HG03354 (cell line): Measurements from ENCODE around the gene PLB1.

Source experiments
- ATAC-seq: cut with Tn5 transposase; IDR thresholded peaks from one replicate; pipeline ENCODE4 v1.9.1; 2021; ENCODE audit warnings: mild to moderate bottlenecking; ENCODE audit not compliant: unreplicated experiment, poor library complexity, severe bottlenecking

The PLB1 gene

GRCh38 chr2:28581312-28581711 lies 85.5 kb downstream of the PLB1 start:
- ATAC-seq, result no peak

GRCh38 chr2:28582152-28582551 lies 86.3 kb downstream of the PLB1 start:
- no peak for ATAC-seq

- no peak for ATAC-seq
Observed at GRCh38 chr2:28582595-28582994, 86.7 kb downstream of the PLB1 start.

- ATAC-seq, result peak; percentile 52
Observed at GRCh38 chr2:28583899-28584553, 88.2 kb downstream of the PLB1 start.

DNA sequence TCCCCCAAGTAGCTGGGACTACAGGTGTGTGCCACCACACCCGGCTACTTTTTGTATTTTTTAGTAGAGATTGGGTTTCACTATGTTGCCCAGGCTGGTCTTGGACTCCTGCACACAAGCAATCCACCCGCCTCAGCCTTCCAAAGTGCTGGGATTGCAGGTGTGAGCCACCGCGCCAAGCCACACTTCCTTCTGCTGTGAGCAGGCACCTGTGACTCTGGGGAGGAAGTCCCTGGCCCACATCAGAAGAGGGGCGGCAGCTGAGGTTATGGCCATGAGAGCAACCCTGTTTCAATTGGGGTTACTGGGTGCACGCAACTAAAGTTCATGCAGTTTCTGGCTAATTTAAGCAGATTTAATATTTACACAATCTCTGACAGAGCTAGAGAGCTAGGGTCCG lies 91.0 kb downstream of the PLB1 start:
- no peak for ATAC-seq

GRCh38 chr2:28587526-28588291 lies 91.8 kb downstream of the PLB1 start:
- ATAC-seq, result no peak

DNA sequence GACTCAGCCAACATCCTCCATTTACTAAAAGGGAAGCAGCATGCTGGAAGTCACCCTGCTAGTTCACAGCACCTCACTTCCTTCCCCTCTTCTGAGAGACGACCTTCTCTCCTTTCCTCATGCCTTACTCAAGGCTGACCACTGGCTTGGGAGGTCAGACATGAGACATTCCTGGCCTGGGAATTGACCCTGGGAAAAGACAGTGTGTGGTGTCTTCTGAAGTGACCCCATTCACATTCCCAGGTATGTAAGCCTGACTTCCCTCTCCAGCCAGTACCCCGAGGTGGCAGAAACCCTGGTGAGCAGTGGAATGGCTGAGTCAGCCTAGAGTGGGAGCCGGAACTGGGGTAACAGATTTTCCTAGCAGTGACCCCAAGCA lies 92.4 kb downstream of the PLB1 start:
- no peak for ATAC-seq

- ATAC-seq, result no peak
Observed at GRCh38 chr2:28589746-28590463, 94.0 kb downstream of the PLB1 start.

DNA sequence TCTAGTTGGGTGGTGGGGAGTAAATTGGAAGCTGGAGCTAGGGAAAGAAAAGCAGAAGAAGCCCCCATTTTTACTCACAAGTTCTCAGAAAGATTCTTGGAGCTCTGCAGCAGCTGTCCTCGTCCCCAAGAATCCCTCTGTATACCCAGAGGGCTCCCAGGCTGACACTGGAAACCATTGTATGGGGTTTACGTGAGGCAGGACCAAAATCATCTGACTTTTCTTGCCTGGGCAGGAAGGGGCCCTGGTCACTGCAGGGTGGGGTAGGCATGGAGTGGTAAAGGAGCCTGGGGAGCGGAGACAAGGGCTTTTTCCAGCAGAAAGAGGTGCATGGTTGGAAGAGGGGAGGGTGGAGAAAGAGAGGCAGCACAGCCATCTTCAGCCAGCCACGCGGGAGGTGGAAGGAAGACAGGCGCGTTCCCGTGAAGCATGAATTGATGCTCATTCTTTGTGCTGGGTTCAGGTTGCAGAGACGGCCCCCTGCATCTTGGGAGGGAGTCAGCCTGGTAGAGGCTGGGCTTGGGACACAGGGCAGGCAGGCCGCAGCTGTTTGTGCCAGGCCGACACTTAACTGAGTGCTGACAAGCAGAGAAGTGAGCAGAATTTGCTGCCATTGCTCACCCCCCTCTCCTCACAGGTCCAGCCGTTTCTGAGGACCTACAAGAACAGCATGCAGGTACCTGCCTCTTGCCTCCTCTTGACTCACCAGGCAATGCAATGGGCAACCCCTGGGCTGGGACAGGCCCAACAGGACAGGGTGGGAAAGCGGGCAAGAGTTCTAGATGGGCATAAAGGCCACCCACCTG lies 94.8 kb downstream of the PLB1 start:
- ATAC-seq, result no peak

- ATAC-seq, result no peak
Observed at GRCh38 chr2:28591711-28592335, 96.0 kb downstream of the PLB1 start.

DNA sequence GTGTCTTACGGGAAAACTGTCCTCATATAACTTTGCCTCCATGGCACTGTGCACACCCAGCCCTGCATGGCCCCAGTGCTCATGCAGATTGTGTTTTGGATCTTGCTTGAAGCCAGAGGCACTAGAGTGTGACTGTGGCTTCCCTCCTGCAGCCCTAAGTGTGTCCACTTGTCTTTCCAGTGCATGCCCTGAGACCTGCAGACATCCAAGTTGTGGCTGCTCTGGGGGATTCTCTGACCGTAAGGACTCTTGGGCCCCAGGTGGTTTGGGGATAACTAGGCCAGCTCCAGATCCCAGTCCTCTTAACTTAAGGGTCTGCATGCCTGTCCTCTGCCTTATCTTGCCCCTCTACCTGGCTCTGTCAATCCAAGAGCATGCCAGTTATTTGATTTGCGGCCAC lies 96.6 kb downstream of the PLB1 start:
- ATAC-seq, result no peak

- no peak for ATAC-seq
Observed at GRCh38 chr2:28593160-28593755, 97.4 kb downstream of the PLB1 start.

DNA sequence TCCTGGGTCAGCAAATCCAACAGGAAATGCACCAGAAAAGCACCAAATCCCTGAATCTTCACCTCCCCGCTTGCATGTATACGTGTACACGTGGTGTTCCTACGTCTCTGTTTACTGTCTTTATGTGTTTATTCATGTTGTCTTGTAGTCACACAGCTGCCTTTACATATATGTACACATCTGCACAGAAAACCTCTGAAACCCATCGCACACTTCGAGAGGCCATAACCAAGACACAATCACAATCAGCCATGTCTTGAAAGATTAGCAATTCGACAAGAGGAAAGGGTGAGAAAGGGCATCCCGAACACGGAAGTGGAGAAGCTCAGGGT lies 98.1 kb downstream of the PLB1 start:
- ATAC-seq, result no peak

- ATAC-seq, result no peak
Observed at GRCh38 chr2:28594332-28595108, 98.7 kb downstream of the PLB1 start.

- no peak for ATAC-seq
Observed at GRCh38 chr2:28595323-28595722, 99.5 kb downstream of the PLB1 start.

GRCh38 chr2:28598484-28598883 lies 102.6 kb downstream of the PLB1 start:
- no peak for ATAC-seq

DNA sequence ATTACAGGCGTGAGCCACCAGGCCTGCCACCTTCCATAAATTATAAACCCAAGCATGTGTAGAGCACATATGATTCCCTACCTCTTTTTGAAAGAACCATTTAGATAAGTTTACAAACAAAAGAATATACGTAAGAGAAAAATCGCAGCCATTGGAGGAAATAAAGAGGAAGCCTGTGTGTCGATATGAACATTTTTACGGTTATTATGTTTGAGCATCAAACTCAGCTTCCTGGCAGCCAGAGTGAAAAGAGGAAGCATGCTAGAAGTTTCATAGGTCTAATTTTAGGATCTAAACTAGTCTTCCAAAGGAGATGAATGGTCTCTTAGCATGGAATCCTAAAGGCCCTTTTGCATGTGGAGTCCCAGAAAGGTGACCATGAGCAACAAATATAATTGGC lies 104.3 kb downstream of the PLB1 start:
- no peak for ATAC-seq

DNA sequence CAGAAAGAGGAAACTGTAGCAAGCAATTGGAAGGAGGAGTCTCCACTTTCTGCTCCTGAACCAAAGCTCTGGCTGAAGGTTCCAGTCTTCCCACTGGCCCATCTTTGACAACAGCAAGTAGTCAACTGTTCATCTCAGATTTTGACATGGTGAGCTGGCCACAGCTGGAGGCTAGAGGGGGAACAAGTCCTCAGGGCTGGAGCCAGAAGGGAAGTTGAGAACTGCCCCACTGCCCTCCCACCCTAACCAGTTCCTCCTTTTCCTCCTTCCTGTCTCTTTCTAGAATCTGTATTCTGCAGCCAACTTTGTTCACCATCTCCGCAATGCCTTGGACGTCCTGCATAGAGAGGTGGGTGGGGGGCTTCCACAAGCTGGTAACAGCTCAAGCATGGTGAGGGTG lies 105.8 kb downstream of the PLB1 start:
- ATAC-seq, result no peak
